Transverse colon (tissue), 4 donors: ENCODE results near the gene GAMT. TPM values are rescaled to one million over a fixed set of nuclear protein-coding genes. Genes with fewer than 3 reads are reported as not detected.

Source experiments
- DNase-seq: peaks from one replicate; pipeline ENCODE4 v3.0.0-alpha.2; 2019
- H3K27ac ChIP-seq, 4 donors: fragments of 200-600 bp; sonication (generic); 2 replicates each; pipeline ENCODE4 v1.5.1; 2016 to 2018; ENCODE audit warnings: inconsistent platforms in 4 of 4
- H3K27me3 ChIP-seq: fragments of 200-600 bp; sonication (generic); 2 replicates; pipeline ENCODE4 v1.5.1; 2017; ENCODE audit warnings: inconsistent platforms
- H3K36me3 ChIP-seq, 4 donors: fragments of 200-600 bp; sonication (generic); 2 replicates each; pipeline ENCODE4 v1.5.1; 2017 to 2019; ENCODE audit warnings: inconsistent platforms in 4 of 4
- H3K4me1 ChIP-seq, 4 donors: fragments of 200-600 bp; sonication (generic); 2 replicates each; pipeline ENCODE4 v1.5.1; 2017 to 2020; ENCODE audit warnings: inconsistent platforms in 4 of 4
- H3K4me3 ChIP-seq, 4 donors: fragments of 200-600 bp; sonication (generic); 1 replicate in 1 of 4; 2 replicates in 3 of 4; pipeline versions ENCODE4 v1.5.1 to v1.6.1; 2017 to 2019; ENCODE audit warnings: inconsistent platforms in 4 of 4
- H3K9me3 ChIP-seq, 2 donors: fragments of 200-600 bp; sonication (generic); 2 replicates each; pipeline ENCODE4 v1.5.1; 2017 to 2019; ENCODE audit warnings: inconsistent platforms in 2 of 2
- CTCF ChIP-seq, 5 experiments: fragments of 200-600 bp in 3 of 5; fragments of 450-650 bp in 2 of 5; sonication (generic) in 3 of 5; IDR thresholded peaks; 1 replicate in 2 of 5; 2 replicates in 3 of 5; pipeline ENCODE4 v1.5.1; 2016 to 2017; ENCODE audit warnings: antibody characterized with exemption in 5 of 5, inconsistent platforms in 3 of 5, mild to moderate bottlenecking in 2 of 5, moderate library complexity in 1 of 5
- EP300 ChIP-seq: sonication (generic); formaldehyde crosslinking; IDR thresholded peaks from one replicate; pipeline ENCODE4 v1.6.1; 2017; ENCODE audit warnings: antibody characterized with exemption, low read depth
- POLR2A ChIP-seq: fragments of 450-650 bp; IDR thresholded peaks from one replicate; pipeline ENCODE4 v1.6.1; 2016; ENCODE audit warnings: antibody characterized with exemption, mild to moderate bottlenecking, moderate library complexity
- POLR2AphosphoS5 ChIP-seq, 3 donors: sonication (generic); formaldehyde crosslinking; IDR thresholded peaks; one replicate each; pipeline ENCODE4 v1.6.1; 2016; ENCODE audit warnings: antibody characterized with exemption in 3 of 3
- WGBS, 2 donors: methylation state at CpG; one replicate each; pipeline ENCODE4 v1.1.5; 2018; ENCODE audit warnings: low coverage in 1 of 2; 5-methylcytosine and 5-hydroxymethylcytosine counted together
- in situ Hi-C, 4 donors: fragments of 200-750 bp; cut with MboI; loops; one replicate each; pipeline versions ENCODE4 v1.15.0 to v1.15.1; 2017; ENCODE audit warnings: low sequenced_read_pairs in 3 of 4, low pct_ligation_motif_present in 1 of 4, low pct_unique_long_range_greater_than_20kb in 1 of 4
- intact Hi-C: fragments of 100-400 bp; cut with DNase I; formaldehyde crosslinking; loops from one replicate; pipeline ENCODE4 v1.15.1; 2023; ENCODE audit warnings: low total_unique reads
- total RNA-seq, 4 donors: library from RNA; depleted of rRNA; stranded (reverse); fragments of >200 nt; gene quantifications; one replicate each; pipeline ENCODE4 v1.1.0, GENCODE V29; 2016

GAMT gene
- total RNA-seq, 4 donors from 2014 or later: 1.4 to 4.4 (median 2.9) TPM

DNA sequence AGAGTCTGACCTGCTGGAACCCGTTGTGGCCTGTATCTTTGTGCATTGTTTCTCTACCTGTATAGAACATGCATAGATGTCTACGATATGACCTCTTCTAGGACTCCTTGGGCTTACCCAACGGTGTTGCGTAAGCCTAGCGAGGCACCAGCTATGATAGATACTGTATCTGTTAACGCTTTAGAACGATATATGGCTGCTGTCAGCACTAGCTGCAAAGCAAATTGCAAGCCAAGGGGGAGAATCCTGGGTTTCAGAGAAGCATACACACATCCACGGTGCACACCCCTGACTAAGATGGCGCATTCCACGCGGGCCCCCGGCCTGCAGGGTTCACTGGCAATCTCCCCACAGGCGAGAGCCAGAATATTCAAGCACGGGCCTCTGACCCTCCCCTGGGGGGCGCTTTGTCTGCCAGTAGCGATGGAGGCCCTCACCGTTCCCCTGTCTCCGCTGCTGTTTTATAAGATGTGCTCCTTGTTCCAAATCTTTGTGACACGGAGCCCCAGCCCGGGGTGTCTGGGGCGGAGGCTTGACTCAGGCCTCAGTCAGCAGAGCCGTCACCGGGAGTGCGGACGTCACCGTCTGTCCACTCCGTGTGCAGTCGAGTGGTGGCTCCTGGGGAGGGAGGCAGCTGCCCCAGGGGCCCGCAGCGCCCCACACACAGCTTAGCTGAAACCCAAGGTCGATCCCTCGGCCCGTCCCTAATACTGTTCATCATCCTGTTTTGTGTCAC, 23.9 kb upstream of the GAMT start:
- peaks cover 0 to 12% (median 2%) of the 10 kb centered on the region in 4 donors for H3K4me1 ChIP-seq
- H3K36me3 ChIP-seq: peaks cover 0 to 53% (median 27%) of the 10 kb centered on the region in 4 donors
- 88 to 95% methylated on average over 5 to 33 of the region's 33 CpGs for WGBS, 2 donors
- no peak overlapping the region for H3K27ac ChIP-seq
- H3K27me3 ChIP-seq: no peaks in the 10 kb centered on the region
- no peak overlapping the region for H3K4me3 ChIP-seq
- intact Hi-C loops: no loop called here
- TF ChIP-seq CTCF (IDR thresholded peaks at IDR 0.05): no peak
- no peak for TF ChIP-seq POLR2A
- no peak for TF ChIP-seq EP300
- TF ChIP-seq POLR2AphosphoS5 (IDR thresholded peaks at IDR 0.05): no peak
- no peak for DNase-seq
- no peaks in the 10 kb centered on the region for H3K9me3 ChIP-seq
- in situ Hi-C loops: no loop called here

DNA sequence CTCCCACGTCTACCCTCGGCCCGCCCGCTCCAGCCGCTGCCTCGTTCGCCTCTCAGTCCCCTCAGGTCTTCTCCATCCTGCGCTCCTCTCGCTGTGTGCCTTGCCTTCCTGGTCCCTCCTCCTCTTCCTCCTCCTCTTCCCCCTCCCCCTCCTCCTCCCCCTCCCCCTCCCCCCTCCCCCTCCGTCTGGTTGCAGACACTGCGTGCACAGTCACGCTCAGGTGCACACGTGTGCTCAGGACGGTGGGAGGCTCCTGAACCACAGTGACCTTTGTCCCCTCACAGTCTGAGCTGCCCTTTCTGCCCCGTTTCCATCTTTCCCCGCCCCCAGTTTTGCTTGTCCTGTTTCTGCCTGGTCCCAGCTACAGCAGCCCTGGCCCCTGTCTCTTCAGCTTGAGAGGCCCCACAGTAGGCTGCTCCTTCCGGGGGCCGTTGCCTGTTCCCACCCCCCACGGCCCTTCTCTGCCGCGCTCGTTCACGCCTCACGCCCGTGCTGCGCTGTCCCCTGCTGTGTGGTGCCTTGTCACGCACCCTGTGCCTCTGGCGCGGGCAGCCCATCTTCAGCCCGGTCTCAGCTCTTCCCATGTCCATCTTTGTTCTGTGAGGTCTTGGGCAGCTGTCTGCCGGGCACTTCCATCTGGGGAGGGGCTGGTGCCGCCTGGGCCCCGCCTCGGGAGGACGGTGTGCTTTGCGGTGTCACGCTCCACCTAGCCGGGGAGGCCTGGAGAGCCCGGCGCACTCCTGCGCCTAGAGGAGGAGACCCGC, 23.0 kb upstream of the GAMT start:
- no peak overlapping the region for H3K27ac ChIP-seq
- intact Hi-C loops: no loop called here
- in situ Hi-C loops: no loop called here
- TF ChIP-seq POLR2A (no peak), POLR2AphosphoS5 (IDR thresholded peaks at IDR 0.05) (no peak), EP300 (no peak), CTCF (IDR thresholded peaks at IDR 0.05) (no peak)
- H3K27me3 ChIP-seq: no peaks in the 10 kb centered on the region
- H3K9me3 ChIP-seq: no peaks in the 10 kb centered on the region
- no peak for DNase-seq
- peaks cover 0 to 12% (median 2%) of the 10 kb centered on the region in 4 donors for H3K4me1 ChIP-seq
- WGBS, 2 donors: 80 to 82% methylated on average over 13 to 42 of the region's 42 CpGs
- no peak overlapping the region for H3K4me3 ChIP-seq
- peaks cover 0 to 52% (median 24%) of the 10 kb centered on the region in 4 donors for H3K36me3 ChIP-seq

GRCh38 chr19:1423436-1424191, 22.3 kb upstream of the GAMT start:
- H3K36me3 ChIP-seq: peaks cover 0 to 47% (median 23%) of the 10 kb centered on the region in 4 donors

More at GRCh38 chr19:1423436-1424191, 22.3 kb upstream of the GAMT start:
- intact Hi-C loops: no loop called here
- H3K27ac ChIP-seq: peak overlapping the region in 1 of 4 donors; percentile 60
- H3K27me3 ChIP-seq: no peaks in the 10 kb centered on the region
- WGBS, 2 donors: 86 to 95% methylated on average over 7 to 40 of the region's 40 CpGs
- no peaks in the 10 kb centered on the region for H3K9me3 ChIP-seq
- H3K4me1 ChIP-seq: peaks cover 0 to 9% (median 2%) of the 10 kb centered on the region in 4 donors
- no peak for TF ChIP-seq CTCF (IDR thresholded peaks at IDR 0.05)
- no peak for TF ChIP-seq POLR2AphosphoS5 (IDR thresholded peaks at IDR 0.05)
- H3K4me3 ChIP-seq: no peak overlapping the region
- DNase-seq: no peak
- in situ Hi-C loops: no loop called here
